ENCODE measurements around the gene TBX4. TPM values are rescaled to one million over a fixed set of nuclear protein-coding genes. Genes with fewer than 3 reads are reported as not detected.
A peak's percentile ranks its signal among the peaks of the same experiment; 100 is the strongest.

TBX4 gene
- total and polyA plus RNA-seq, 9 of the 15 experiments (the other 6 are each of a cell fraction or from before 2014, with no cell fraction given), result not detected

GRCh38 chr17:61478026-61478789, 26.0 kb downstream of the TBX4 start:
- Histone ChIP-seq H3K4me1 (replicated peaks in 1 of 2; ENCODE audit: control insufficient read depth in 2 of 2, insufficient read depth in 2 of 2, low read length in 2 of 2) (peaks cover 0 to 6% of the 10 kb centered on the region in 2 experiments; a peak in 2 of 5 replicates), H2AFZ (ENCODE audit: low read depth, low read length) (no peak overlapping the region), H3K9me1 (ENCODE audit: control insufficient read depth, insufficient read depth, low read length) (peaks cover 2% of the 10 kb centered on the region), H3K9me3 (replicated peaks; ENCODE audit: control insufficient read depth, insufficient read depth, low read depth, low read length) (no peaks in the 10 kb centered on the region), H4K20me1 (replicated peaks; ENCODE audit: control insufficient read depth, insufficient read depth, low read length) (0 out of 2 replicates have a peak, but pooled peaks cover 12% of the 10 kb centered on the region), H3K27ac (ENCODE audit: extremely low read depth, low read depth, low read length) (no peak overlapping the region), H3K4me2 (ENCODE audit: insufficient read depth, low read length) (no peak overlapping the region), H3K9ac (ENCODE audit: insufficient read depth in 1 of 2, low read depth in 2 of 2, low read length in 2 of 2) (no peak overlapping the region), H3K36me3 (ENCODE audit: control insufficient read depth, insufficient read depth, low read length) (no peaks in the 10 kb centered on the region), H3K27me3 (ENCODE audit: control insufficient read depth in 2 of 2, insufficient read depth in 2 of 2, low read length in 2 of 2) (peaks cover 29 to 91% of the 10 kb centered on the region in 2 experiments; a peak in 4 of 5 replicates), H3K79me2 (ENCODE audit: control insufficient read depth, insufficient read depth, low read length) (no peaks in the 10 kb centered on the region), H3K4me3 (no peak overlapping the region)
- in situ Hi-C loops (cut with MboI) (no loop called here), intact Hi-C loops (cut with micrococcal nuclease) (no loop called here)
- DNase-seq (ENCODE audit: extremely low read depth in 1 of 4, low spot score in 3 of 4) (no peak), FAIRE-seq (no peak), ATAC-seq (no peak; the same call in 2 of the 3 replicates)
- ChIA-PET CTCF (ENCODE audit: low intra/inter-chr PET ratio) (no interaction called here), POLR2A (interaction anchor here (0.6 to 1.1 kb wide), 4 partner anchors 10 to 40 kb away, joined by 3 to 6 read pairs (median 4); no protein-coding TSS in a partner anchor)
- WGBS (ENCODE audit: insufficient coverage, low coverage, missing lambda C conversion rate), result 13% methylated on average over 8 of the region's 9 CpGs
- no TSS peak for BruUV-seq (replicated peaks)
- TF ChIP-seq MBD2 (IDR thresholded peaks at IDR 0.05; ENCODE audit: borderline replicate concordance, low read depth) (no peak), GABPB2 (CRISPR knock-in tag; conservative IDR thresholded peaks at IDR 0.05) (no peak), ZNF316 (IDR thresholded peaks at IDR 0.05) (0 out of 2 replicates have a peak, but pooled peaks have one; percentile 6), HMGXB4 (CRISPR knock-in tag; IDR thresholded peaks at IDR 0.05) (no peak), CBX5 (IDR thresholded peaks at IDR 0.05; ENCODE audit: borderline replicate concordance, low read depth) (no peak), ZNF212 (CRISPR knock-in tag; IDR thresholded peaks at IDR 0.05) (no peak), RUNX1 (IDR thresholded peaks at IDR 0.05; ENCODE audit: low read depth) (no peak), MEF2A (IDR thresholded peaks at IDR 0.05; ENCODE audit: control insufficient read depth, low read depth, low read length) (no peak), RFX7 (CRISPR knock-in tag; IDR thresholded peaks at IDR 0.05) (no peak), NR2C2 (CRISPR knock-in tag; IDR thresholded peaks at IDR 0.05) (no peak), NR2C2 (tag; IDR thresholded peaks at IDR 0.05) (no peak), HMG20B (CRISPR knock-in tag; IDR thresholded peaks at IDR 0.05) (no peak), PCBP2 (IDR thresholded peaks at IDR 0.05; ENCODE audit: low read depth, low read length, poor library complexity, severe bottlenecking) (no peak), TCF3 (CRISPR knock-in tag; IDR thresholded peaks at IDR 0.05) (no peak), GTF2F1 (IDR thresholded peaks at IDR 0.05; ENCODE audit: low read depth, low read length) (no peak), TEAD4 (IDR thresholded peaks at IDR 0.05; ENCODE audit: low read length) (no peak), TEAD4 (CRISPR knock-in tag; IDR thresholded peaks at IDR 0.05; ENCODE audit: borderline replicate concordance) (no peak), ZNF12 (CRISPR knock-in tag; IDR thresholded peaks at IDR 0.05) (no peak)
- TF ChIP-seq, protein P1, sequence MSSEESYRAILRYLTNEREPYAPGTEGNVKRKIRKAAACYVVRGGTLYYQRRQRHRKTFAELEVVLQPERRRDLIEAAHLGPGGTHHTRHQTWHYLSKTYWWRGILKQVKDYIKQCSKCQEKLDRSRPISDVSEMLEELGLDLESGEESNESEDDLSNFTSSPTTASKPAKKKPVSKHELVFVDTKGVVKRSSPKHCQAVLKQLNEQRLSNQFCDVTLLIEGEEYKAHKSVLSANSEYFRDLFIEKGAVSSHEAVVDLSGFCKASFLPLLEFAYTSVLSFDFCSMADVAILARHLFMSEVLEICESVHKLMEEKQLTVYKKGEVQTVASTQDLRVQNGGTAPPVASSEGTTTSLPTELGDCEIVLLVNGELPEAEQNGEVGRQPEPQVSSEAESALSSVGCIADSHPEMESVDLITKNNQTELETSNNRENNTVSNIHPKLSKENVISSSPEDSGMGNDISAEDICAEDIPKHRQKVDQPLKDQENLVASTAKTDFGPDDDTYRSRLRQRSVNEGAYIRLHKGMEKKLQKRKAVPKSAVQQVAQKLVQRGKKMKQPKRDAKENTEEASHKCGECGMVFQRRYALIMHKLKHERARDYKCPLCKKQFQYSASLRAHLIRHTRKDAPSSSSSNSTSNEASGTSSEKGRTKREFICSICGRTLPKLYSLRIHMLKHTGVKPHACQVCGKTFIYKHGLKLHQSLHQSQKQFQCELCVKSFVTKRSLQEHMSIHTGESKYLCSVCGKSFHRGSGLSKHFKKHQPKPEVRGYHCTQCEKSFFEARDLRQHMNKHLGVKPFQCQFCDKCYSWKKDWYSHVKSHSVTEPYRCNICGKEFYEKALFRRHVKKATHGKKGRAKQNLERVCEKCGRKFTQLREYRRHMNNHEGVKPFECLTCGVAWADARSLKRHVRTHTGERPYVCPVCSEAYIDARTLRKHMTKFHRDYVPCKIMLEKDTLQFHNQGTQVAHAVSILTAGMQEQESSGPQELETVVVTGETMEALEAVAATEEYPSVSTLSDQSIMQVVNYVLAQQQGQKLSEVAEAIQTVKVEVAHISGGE (CRISPR knock-in tag; IDR thresholded peaks at IDR 0.05), result peak in 1 of 3 experiments; percentile 90; a peak in 2 of 6 replicates

Measured in K562 (cell line).